ENCODE measurements around the gene RPA3. TPM values are rescaled to one million over a fixed set of nuclear protein-coding genes. Genes with fewer than 3 reads are reported as not detected.

The RPA3 gene
- total and polyA plus RNA-seq, 2 experiments from 2014 or later = 16.3 to 71.8 TPM

- Histone ChIP-seq H3K36me3 (ENCODE audit: low read depth) (no peaks in the 10 kb centered on the region), H2AFZ (no peak overlapping the region), H3K27me3 (replicated peaks; ENCODE audit: insufficient read depth) (no peaks in the 10 kb centered on the region), H3K9me2 (ENCODE audit: insufficient read depth) (no peaks in the 10 kb centered on the region), H3F3A (ENCODE audit: insufficient read depth) (no peaks in the 10 kb centered on the region), H3K9me3 (ENCODE audit: low read depth) (no peaks in the 10 kb centered on the region), H3K9ac (no peak overlapping the region), H3K4me1 (ENCODE audit: insufficient read depth) (no peaks in the 10 kb centered on the region), H3K4me3 (no peak overlapping the region), H3K79me2 (ENCODE audit: insufficient read depth) (no peaks in the 10 kb centered on the region), H3K4me2 (ENCODE audit: unreplicated experiment) (no peak overlapping the region), H3K27ac (no peak overlapping the region), H4K20me1 (ENCODE audit: insufficient read depth) (no peaks in the 10 kb centered on the region)
- in situ Hi-C loops (cut with MboI) = no loop called here
- DNase-seq = no peak
- 61 to 62% methylated on average over 6 of the region's 6 CpGs for WGBS, 2 experiments (ENCODE audit: low coverage in 1 of 2, low lambda C conversion rate in 2 of 2, missing lambda C conversion rate in 2 of 2)
- TF ChIP-seq EZH2 (IDR thresholded peaks at IDR 0.05; ENCODE audit: insufficient read depth, poor library complexity, severe bottlenecking) = no peak
- no peak for TF ChIP-seq EZH2phosphoT487 (IDR thresholded peaks at IDR 0.05; ENCODE audit: insufficient read depth, low read depth)
Measured at GRCh38 chr7:7675686-7676085, 42.7 kb downstream of the RPA3 start.

- in situ Hi-C loops (cut with MboI) = no loop called here
Measured at GRCh38 chr7:7673240-7673550, 45.2 kb downstream of the RPA3 start.

GRCh38 chr7:7672545-7673239 lies 45.7 kb downstream of the RPA3 start:
- no peak for DNase-seq
- Histone ChIP-seq H3K9ac (no peak overlapping the region), H3K9me2 (ENCODE audit: insufficient read depth) (no peaks in the 10 kb centered on the region), H3K79me2 (ENCODE audit: insufficient read depth) (no peaks in the 10 kb centered on the region), H3F3A (ENCODE audit: insufficient read depth) (no peaks in the 10 kb centered on the region), H3K4me1 (ENCODE audit: insufficient read depth) (no peaks in the 10 kb centered on the region), H3K36me3 (ENCODE audit: low read depth) (no peaks in the 10 kb centered on the region), H3K9me3 (ENCODE audit: low read depth) (no peaks in the 10 kb centered on the region), H3K27me3 (replicated peaks; ENCODE audit: insufficient read depth) (no peaks in the 10 kb centered on the region), H4K20me1 (ENCODE audit: insufficient read depth) (no peaks in the 10 kb centered on the region), H3K4me2 (ENCODE audit: unreplicated experiment) (no peak overlapping the region), H2AFZ (no peak overlapping the region), H3K27ac (no peak overlapping the region), H3K4me3 (no peak overlapping the region)
- in situ Hi-C loops (cut with MboI) = no loop called here
- WGBS, 2 experiments (ENCODE audit: low coverage in 1 of 2, low lambda C conversion rate in 2 of 2, missing lambda C conversion rate in 2 of 2) = 84 to 86% methylated on average over 6 of the region's 6 CpGs
- TF ChIP-seq EZH2 (IDR thresholded peaks at IDR 0.05; ENCODE audit: insufficient read depth, poor library complexity, severe bottlenecking) (no peak), EZH2phosphoT487 (IDR thresholded peaks at IDR 0.05; ENCODE audit: insufficient read depth, low read depth) (no peak)

More at GRCh38 chr7:7673240-7673550, 45.2 kb downstream of the RPA3 start:
- Histone ChIP-seq H3K36me3 (ENCODE audit: low read depth) (no peaks in the 10 kb centered on the region), H3K79me2 (ENCODE audit: insufficient read depth) (no peaks in the 10 kb centered on the region), H3K4me3 (no peak overlapping the region), H3K9me2 (ENCODE audit: insufficient read depth) (no peaks in the 10 kb centered on the region), H3K4me2 (ENCODE audit: unreplicated experiment) (no peak overlapping the region), H3K27me3 (replicated peaks; ENCODE audit: insufficient read depth) (no peaks in the 10 kb centered on the region), H4K20me1 (ENCODE audit: insufficient read depth) (no peaks in the 10 kb centered on the region), H3K9me3 (ENCODE audit: low read depth) (no peaks in the 10 kb centered on the region), H2AFZ (no peak overlapping the region), H3K27ac (no peak overlapping the region), H3F3A (ENCODE audit: insufficient read depth) (no peaks in the 10 kb centered on the region), H3K4me1 (ENCODE audit: insufficient read depth) (no peaks in the 10 kb centered on the region), H3K9ac (no peak overlapping the region)
- 89 to 91% methylated on average over 2 of the region's 2 CpGs for WGBS, 2 experiments (ENCODE audit: low coverage in 1 of 2, low lambda C conversion rate in 2 of 2, missing lambda C conversion rate in 2 of 2)
- DNase-seq = no peak
- no peak for TF ChIP-seq EZH2 (IDR thresholded peaks at IDR 0.05; ENCODE audit: insufficient read depth, poor library complexity, severe bottlenecking)
- TF ChIP-seq EZH2phosphoT487 (IDR thresholded peaks at IDR 0.05; ENCODE audit: insufficient read depth, low read depth) = no peak

- H4K20me1 ChIP-seq (ENCODE audit: insufficient read depth) = no peaks in the 10 kb centered on the region
- H3K9me3 ChIP-seq (ENCODE audit: low read depth) = no peaks in the 10 kb centered on the region
- H3K27ac ChIP-seq = no peak overlapping the region
- TF ChIP-seq EZH2 (IDR thresholded peaks at IDR 0.05; ENCODE audit: insufficient read depth, poor library complexity, severe bottlenecking) = no peak
- no peak for TF ChIP-seq EZH2phosphoT487 (IDR thresholded peaks at IDR 0.05; ENCODE audit: insufficient read depth, low read depth)
- H3K4me3 ChIP-seq = no peak overlapping the region
- H3K4me1 ChIP-seq (ENCODE audit: insufficient read depth) = no peaks in the 10 kb centered on the region
- H3K9ac ChIP-seq = no peak overlapping the region
- H3K79me2 ChIP-seq (ENCODE audit: insufficient read depth) = no peaks in the 10 kb centered on the region
- H3K4me2 ChIP-seq (ENCODE audit: unreplicated experiment) = no peak overlapping the region
- in situ Hi-C loops (cut with MboI) = no loop called here
- no peaks in the 10 kb centered on the region for H3F3A ChIP-seq (ENCODE audit: insufficient read depth)
- no peak overlapping the region for H2AFZ ChIP-seq
- WGBS, 2 experiments (ENCODE audit: low coverage in 1 of 2, low lambda C conversion rate in 2 of 2, missing lambda C conversion rate in 2 of 2) = 53% methylated on average over 3 of the region's 3 CpGs
- H3K36me3 ChIP-seq (ENCODE audit: low read depth) = no peaks in the 10 kb centered on the region
- DNase-seq = no peak
- H3K9me2 ChIP-seq (ENCODE audit: insufficient read depth) = no peaks in the 10 kb centered on the region
- H3K27me3 ChIP-seq (replicated peaks; ENCODE audit: insufficient read depth) = no peaks in the 10 kb centered on the region
Measured at GRCh38 chr7:7671361-7671760, 47.0 kb downstream of the RPA3 start.

Data from GM23248 (cell line).